Measurements from ENCODE around the gene LSM4.

The LSM4 gene

DNA sequence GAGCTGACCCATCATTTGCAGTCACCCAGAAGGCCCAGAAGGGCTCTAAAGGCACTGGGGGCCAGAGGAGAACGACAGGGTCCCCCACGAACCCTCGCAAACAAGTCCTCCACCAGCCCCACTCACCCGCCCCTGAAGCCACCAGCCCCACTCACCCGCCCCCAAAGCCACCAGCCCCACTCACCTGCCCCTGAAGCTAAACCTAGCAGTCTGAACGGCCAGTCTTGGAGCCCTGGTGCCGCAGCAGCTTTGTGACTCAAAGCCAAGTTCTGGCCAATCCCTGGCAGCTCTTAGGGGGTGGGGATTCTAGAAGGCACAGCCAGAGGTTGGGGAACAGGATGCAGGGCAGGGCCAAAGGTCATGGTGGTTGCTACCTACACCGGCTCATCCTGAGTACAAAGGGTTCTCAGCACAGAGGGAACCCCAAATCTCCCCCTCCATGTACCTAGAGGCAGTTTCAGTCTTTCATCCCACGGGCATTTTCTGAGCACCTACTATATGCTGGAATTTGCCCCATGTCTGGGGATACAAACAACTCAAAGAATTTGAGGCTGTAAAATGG is 48.6 kb downstream of the LSM4 start, which contains the start of gene IQCN:
TSS of gene IQCN (minus strand) at position 234 of the 562 bp plus-strand sequence. CDS start 4,974 bp downstream, outside the sequence.
- no peak for DNase-seq

GRCh38 chr19:18273561-18274218 is 49.2 kb downstream of the LSM4 start:
- no peak for DNase-seq

- DNase-seq = no peak
Measured at GRCh38 chr19:18271433-18271841, 51.4 kb downstream of the LSM4 start.

DNA sequence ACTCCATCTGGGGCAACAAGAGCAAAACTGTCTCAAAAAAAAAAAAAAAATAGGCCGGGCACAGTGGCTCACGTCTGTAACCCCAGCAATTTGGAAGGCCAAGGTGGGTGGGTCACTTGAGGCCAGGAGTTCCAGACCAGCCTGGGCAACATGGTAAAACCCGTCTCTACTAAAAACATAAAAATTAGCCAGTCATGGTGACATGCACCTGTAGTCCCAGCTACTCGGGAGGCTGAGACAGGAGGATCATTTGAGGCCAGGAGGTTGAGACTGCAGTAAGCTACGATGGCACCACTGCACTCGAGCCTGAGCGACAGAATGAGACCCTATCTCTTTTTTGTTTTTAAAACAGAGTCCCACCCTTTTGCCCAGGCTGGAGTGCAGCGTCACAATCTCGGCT is 52.5 kb downstream of the LSM4 start:
- DNase-seq = no peak

DNA sequence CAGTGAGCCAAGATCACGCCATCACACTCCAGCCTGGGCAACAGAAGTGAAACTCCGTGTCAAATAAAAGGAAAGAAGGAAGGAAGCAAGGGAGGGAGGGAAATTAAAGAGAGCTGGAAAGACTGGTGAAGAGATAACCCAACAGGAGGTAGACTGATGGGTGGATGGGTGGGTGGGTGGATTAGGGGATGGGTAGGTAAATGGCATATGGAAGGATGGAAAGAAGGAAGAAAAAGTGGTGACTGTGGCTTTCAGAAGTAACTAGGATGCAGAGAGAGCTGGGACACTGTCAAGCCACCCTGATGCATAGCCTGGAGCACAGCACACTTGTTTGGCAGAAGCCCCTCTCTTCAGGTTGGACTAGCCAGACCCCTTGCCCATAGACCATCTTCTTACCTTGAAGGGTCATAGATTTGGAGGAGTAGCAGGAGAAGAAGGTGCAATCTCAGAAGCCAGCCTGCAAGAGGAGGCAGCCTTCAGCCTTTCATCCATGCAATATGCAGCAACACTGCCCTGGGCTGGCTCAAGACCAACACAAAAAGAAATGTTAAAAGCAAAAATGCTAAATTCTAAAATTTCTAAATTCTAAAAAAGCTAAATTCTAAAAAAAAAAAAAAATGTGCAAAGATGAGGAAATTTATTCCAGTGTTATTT is 53.7 kb downstream of the LSM4 start:
- DNase-seq = no peak

GRCh38 chr19:18266771-18267686 is 55.8 kb downstream of the LSM4 start:
- no peak for DNase-seq

DNA sequence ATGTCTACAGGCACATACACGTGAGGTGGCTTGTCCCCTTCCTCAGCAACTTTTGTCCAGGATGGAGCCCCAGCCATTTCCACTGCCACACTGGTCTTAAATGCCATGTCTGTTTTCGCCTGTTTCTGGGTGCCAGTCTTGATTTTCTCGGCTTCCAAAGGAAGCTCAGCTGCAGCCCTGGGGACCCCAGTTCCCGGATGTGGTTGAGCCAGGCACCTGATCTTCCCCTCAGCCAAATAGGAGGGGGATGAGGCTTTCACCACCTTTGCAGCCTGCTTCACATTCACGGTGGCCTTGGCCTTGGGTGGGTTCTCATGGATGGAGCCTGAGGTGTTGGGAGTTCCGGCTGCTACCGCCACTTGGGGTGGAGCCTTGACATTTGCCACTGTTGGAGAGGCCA is 57.3 kb downstream of the LSM4 start:
- DNase-seq = no peak

- DNase-seq = no peak
Measured at GRCh38 chr19:18264971-18265540, 57.8 kb downstream of the LSM4 start.

DNA sequence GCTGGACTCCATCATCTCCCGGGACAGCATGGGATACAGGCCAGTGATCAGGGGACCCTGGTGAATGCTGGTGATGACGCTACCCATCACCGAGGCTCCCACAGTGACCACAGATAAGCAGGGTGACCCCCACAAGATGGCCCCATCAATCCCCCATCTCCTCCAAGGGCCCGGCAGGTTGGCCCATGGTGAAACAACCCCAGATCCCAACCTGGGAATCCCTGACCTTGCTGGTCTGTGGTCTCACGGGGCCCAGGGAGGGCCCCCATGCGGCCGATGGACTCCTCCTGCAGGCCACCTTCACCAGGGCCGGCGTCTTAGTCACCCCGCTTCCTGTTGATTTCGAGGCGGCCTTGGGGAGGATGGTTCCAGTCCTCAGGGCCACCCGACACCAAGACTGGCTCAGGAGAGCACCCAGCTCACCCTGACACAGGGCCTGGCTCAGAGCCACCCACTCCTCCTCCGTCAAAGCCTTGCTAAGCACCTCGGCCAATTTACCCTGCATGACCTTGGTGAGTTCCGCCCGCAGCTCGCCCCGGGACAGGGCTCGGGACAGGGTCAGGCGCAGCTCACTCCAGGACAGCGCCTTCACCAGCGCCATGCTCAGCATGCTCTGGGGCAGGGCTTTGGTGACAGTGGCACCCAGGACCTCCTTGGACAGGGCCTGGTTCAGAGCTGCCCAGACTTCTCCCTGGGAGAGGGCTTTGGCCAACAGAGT is 58.6 kb downstream of the LSM4 start:
- DNase-seq = no peak

GRCh38 chr19:18263324-18264136 is 59.3 kb downstream of the LSM4 start:
- DNase-seq = no peak

GRCh38 chr19:18262917-18263316 is 60.0 kb downstream of the LSM4 start:
- DNase-seq = no peak

DNA sequence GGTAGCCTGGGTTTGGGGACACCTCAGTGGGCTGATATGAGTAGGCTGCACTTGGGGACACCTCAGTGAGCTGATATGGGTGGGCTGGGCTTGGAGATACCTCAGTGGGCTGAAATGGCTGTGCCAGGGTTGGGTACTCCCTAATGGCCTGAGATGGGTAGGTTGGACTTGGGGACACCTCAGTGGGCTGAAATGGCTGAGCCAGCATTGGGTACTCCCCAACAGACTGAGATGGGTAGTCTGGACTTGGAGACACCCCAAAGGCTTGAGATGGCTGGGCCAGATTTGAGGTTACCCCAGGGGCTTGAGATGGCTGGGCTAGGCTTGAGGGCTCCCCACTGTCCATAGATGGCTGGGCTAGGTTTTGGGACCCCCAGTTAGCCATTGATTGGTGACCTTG is 60.7 kb downstream of the LSM4 start:
- no peak for DNase-seq

- no peak for DNase-seq
Measured at GRCh38 chr19:18261474-18261873, 61.4 kb downstream of the LSM4 start.

DNA sequence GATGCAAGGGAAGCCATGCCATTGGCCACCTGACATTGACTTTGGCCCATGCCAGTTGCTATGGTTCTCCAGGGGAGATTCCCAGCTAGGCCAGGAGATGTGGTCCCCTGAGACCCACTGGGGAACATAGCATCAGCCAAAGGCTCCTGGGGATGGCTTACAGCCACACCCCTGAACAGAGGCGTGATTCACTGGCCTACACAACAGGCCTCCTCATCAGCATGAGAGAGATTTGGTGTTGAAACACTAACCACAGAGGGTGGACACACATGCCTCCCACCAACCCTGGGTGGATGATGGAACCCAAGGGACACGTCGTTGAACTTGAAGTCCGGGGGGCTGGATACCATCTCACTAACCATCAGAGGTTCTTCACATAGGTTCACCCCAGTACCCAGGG is 63.0 kb downstream of the LSM4 start:
- DNase-seq = no peak

GRCh38 chr19:18257503-18258470 is 65.1 kb downstream of the LSM4 start:
- no peak for DNase-seq
